Measurements from ENCODE around the gene ZNF76. TPM values are rescaled to one million over a fixed set of nuclear protein-coding genes. Genes with fewer than 3 reads are reported as not detected.

Gene ZNF76
- total and polyA plus RNA-seq, 2 donors (not counting 1 experiment from before 2014, with no cell fraction given) = 96.9 to 145 TPM

GRCh38 chr6:35298625-35299140 lies 39.1 kb downstream of the ZNF76 start:
- WGBS (ENCODE audit: insufficient coverage) = 8% methylated on average over 3 of the region's 6 CpGs
- CTCF ChIA-PET = interaction anchor here (1.0 to 13.2 kb wide), 11 partner anchors 14 to 254 kb away, joined by 3 to 301 read pairs (median 14); partner anchors contain the start of genes FANCE, PPARD and RPL10A
- peaks cover 58% of the 10 kb centered on the region for H3K4me1 Mint-ChIP-seq

GRCh38 chr6:35299674-35300073 lies 40.1 kb downstream of the ZNF76 start:
- H3K9me3 Mint-ChIP-seq (ENCODE audit: insufficient read depth) = no peaks in the 10 kb centered on the region
- peaks cover 64 to 71% of the 10 kb centered on the region in 2 donors for H3K4me1 ChIP-seq (ENCODE audit: control insufficient read depth in 2 of 2, insufficient read depth in 2 of 2, low read length in 2 of 2)
- H3K4me3 Mint-ChIP-seq = peak overlapping the region; percentile 82
- H3K36me3 ChIP-seq (replicated peaks in 1 of 2; ENCODE audit: control extremely low read depth in 1 of 2, control insufficient read depth in 1 of 2, extremely low read depth in 1 of 2, insufficient read depth in 2 of 2, low read length in 1 of 2) = peaks cover 0 to 24% of the 10 kb centered on the region in 2 experiments
- no peaks in the 10 kb centered on the region for H4K20me1 ChIP-seq (ENCODE audit: control insufficient read depth, insufficient read depth, low read length, poor library complexity, severe bottlenecking)
- H3K9ac ChIP-seq (ENCODE audit: low read length) = peak overlapping the region; percentile 92
- intact Hi-C loops (cut with micrococcal nuclease) = loop anchor here (2.0 kb wide), 1 partner anchor 283 kb away; no protein-coding TSS in a partner anchor
- peaks cover 68% of the 10 kb centered on the region for H3K79me2 ChIP-seq (ENCODE audit: control insufficient read depth, insufficient read depth, low read length)
- H3K4me1 Mint-ChIP-seq = peaks cover 63% of the 10 kb centered on the region
- 0% methylated on average over 2 of the region's 4 CpGs for WGBS (ENCODE audit: insufficient coverage)
- peak overlapping the region; percentile 79 to 97 (median 95) for H3K4me3 ChIP-seq (ENCODE audit: control extremely low read depth in 1 of 5, extremely low read depth in 1 of 5, insufficient read depth in 1 of 5, low read depth in 2 of 5, low read length in 4 of 5)
- ChIA-PET CTCF (interaction anchor here (1.0 to 13.2 kb wide), 7 partner anchors 13 to 224 kb away, joined by 3 to 301 read pairs (median 37); partner anchors contain the start of genes FANCE and PPARD), POLR2A (interaction anchor here (0.7 to 1.0 kb wide), 2 partner anchors 11 to 63 kb away, joined by 4 to 7 read pairs; no protein-coding TSS in a partner anchor)
- H3K27ac ChIP-seq (ENCODE audit: low read length in 2 of 2) = peak overlapping the region; percentile 88 to 98
- TF ChIP-seq CTCF (IDR thresholded peaks at IDR 0.05) (no peak), EZH2 (IDR thresholded peaks at IDR 0.05; ENCODE audit: borderline replicate concordance, insufficient read depth, low read depth, low read length, poor library complexity, severe bottlenecking) (no peak)
- H3K27me3 ChIP-seq (replicated peaks in 1 of 4; ENCODE audit: control extremely low read depth in 1 of 4, control insufficient read depth in 3 of 4, insufficient read depth in 4 of 4, low read length in 3 of 4) = no peaks in the 10 kb centered on the region
- ATAC-seq (ENCODE audit: low read depth) = peak; percentile 13
- H3K4me2 ChIP-seq (replicated peaks; ENCODE audit: low read depth, low read length, poor library complexity, severe bottlenecking) = peak overlapping the region; percentile 95
- no peak overlapping the region for H2AFZ ChIP-seq (ENCODE audit: insufficient read depth, low read depth, low read length, poor library complexity, severe bottlenecking)
- no peaks in the 10 kb centered on the region for H3K27me3 Mint-ChIP-seq
- no peaks in the 10 kb centered on the region for H3K9me3 ChIP-seq (ENCODE audit: control extremely low read depth in 1 of 3, control insufficient read depth in 2 of 3, insufficient read depth in 1 of 3, low read length in 2 of 3)
- DNase-seq = peak; percentile 81
- H3K27ac Mint-ChIP-seq = peak overlapping the region; percentile 97

More at GRCh38 chr6:35298625-35299140, 39.1 kb downstream of the ZNF76 start:
- peak overlapping the region; percentile 95 for H3K4me2 ChIP-seq (replicated peaks; ENCODE audit: low read depth, low read length, poor library complexity, severe bottlenecking)
- H4K20me1 ChIP-seq (ENCODE audit: control insufficient read depth, insufficient read depth, low read length, poor library complexity, severe bottlenecking) = no peaks in the 10 kb centered on the region
- peak overlapping the region; percentile 79 to 97 (median 95) for H3K4me3 ChIP-seq (ENCODE audit: control extremely low read depth in 1 of 5, extremely low read depth in 1 of 5, insufficient read depth in 1 of 5, low read depth in 2 of 5, low read length in 4 of 5)
- H2AFZ ChIP-seq (ENCODE audit: insufficient read depth, low read depth, low read length, poor library complexity, severe bottlenecking) = peak overlapping the region; percentile 64
- TF ChIP-seq EZH2 (IDR thresholded peaks at IDR 0.05; ENCODE audit: borderline replicate concordance, insufficient read depth, low read depth, low read length, poor library complexity, severe bottlenecking) = no peak
- no peaks in the 10 kb centered on the region for H3K27me3 ChIP-seq (replicated peaks in 1 of 4; ENCODE audit: control extremely low read depth in 1 of 4, control insufficient read depth in 3 of 4, insufficient read depth in 4 of 4, low read length in 3 of 4)
- no peaks in the 10 kb centered on the region for H3K9me3 Mint-ChIP-seq (ENCODE audit: insufficient read depth)
- peak overlapping the region; percentile 92 for H3K9ac ChIP-seq (ENCODE audit: low read length)
- peak overlapping the region; percentile 82 for H3K4me3 Mint-ChIP-seq
- DNase-seq = no peak
- no peak for ATAC-seq (ENCODE audit: low read depth)
- peaks cover 55 to 62% of the 10 kb centered on the region in 2 donors for H3K4me1 ChIP-seq (ENCODE audit: control insufficient read depth in 2 of 2, insufficient read depth in 2 of 2, low read length in 2 of 2)
- H3K27ac ChIP-seq (ENCODE audit: low read length in 2 of 2) = peak overlapping the region; percentile 87 to 98
- H3K79me2 ChIP-seq (ENCODE audit: control insufficient read depth, insufficient read depth, low read length) = peaks cover 59% of the 10 kb centered on the region
- no peaks in the 10 kb centered on the region for H3K9me3 ChIP-seq (ENCODE audit: control extremely low read depth in 1 of 3, control insufficient read depth in 2 of 3, insufficient read depth in 1 of 3, low read length in 2 of 3)
- intact Hi-C loops (cut with micrococcal nuclease) = loop anchor here (1.0 to 2.0 kb wide), 2 partner anchors 13 to 284 kb away; no protein-coding TSS in a partner anchor
- POLR2A ChIA-PET = interaction anchor here (0.6 kb wide), 1 partner anchor 154 kb away, joined by 4 read pairs; the partner anchor contains the start of gene FANCE
- no peaks in the 10 kb centered on the region for H3K27me3 Mint-ChIP-seq
- peak overlapping the region; percentile 97 for H3K27ac Mint-ChIP-seq
- H3K36me3 ChIP-seq (replicated peaks in 1 of 2; ENCODE audit: control extremely low read depth in 1 of 2, control insufficient read depth in 1 of 2, extremely low read depth in 1 of 2, insufficient read depth in 2 of 2, low read length in 1 of 2) = peaks cover 0 to 23% of the 10 kb centered on the region in 2 experiments

Measured in B cell (primary cell).